ENCODE results near the gene PTTG1.
"Not testable (repeated sequence)": the region's sequence is repeated elsewhere in the genome, so short reads cannot be mapped to it uniquely, and the experiment has no call there.

PTTG1 gene

DNA sequence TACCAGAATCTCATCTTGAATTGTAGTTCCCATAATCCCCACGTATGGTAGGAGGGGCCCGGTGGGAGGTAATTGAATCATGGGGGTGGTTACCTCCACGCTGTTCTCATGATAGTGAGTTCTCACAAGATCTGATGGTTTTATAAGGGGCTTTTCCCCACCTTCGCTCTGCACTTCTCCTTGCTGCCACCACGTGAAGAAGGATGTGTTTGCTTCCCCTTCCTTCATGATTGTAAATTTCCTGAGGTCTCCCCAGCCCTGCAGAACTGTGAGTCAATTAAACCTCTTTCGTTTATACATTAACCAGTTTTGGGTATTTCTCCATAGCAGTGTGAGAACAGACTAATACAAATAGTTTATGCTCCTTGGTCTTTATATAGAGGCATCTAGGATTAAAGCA, 15.0 kb downstream of the PTTG1 start:
- ChIA-PET POLR2A (interaction anchor here (0.7 kb wide), 1 partner anchor 11 kb away, joined by 3 read pairs; no protein-coding TSS in a partner anchor), CTCF (interaction anchor here (3.3 to 6.1 kb wide), 3 partner anchors 13 to 350 kb away, joined by 29 to 156 read pairs (median 39); partner anchors contain the start of gene PTTG1)
- not testable (repeated sequence) for H3K36me3 ChIP-seq (ENCODE audit: control insufficient read depth in 4 of 4, insufficient read depth in 4 of 4, low read length in 3 of 4); H3K27me3 ChIP-seq (replicated peaks in 2 of 5; ENCODE audit: control insufficient read depth in 4 of 5, insufficient read depth in 5 of 5, low read length in 4 of 5); H3K9me3 ChIP-seq (ENCODE audit: control extremely low read depth in 1 of 5, control insufficient read depth in 4 of 5, insufficient read depth in 2 of 5, low read depth in 1 of 5, low read length in 4 of 5); H3K27ac ChIP-seq (ENCODE audit: insufficient read depth in 1 of 2, low read depth in 1 of 2, low read length in 2 of 2, poor library complexity in 1 of 2, severe bottlenecking in 2 of 2)
- peaks cover 10 to 30% (median 28%) of the 10 kb centered on the region in 4 experiments for H3K4me1 ChIP-seq (ENCODE audit: control extremely low read depth in 1 of 4, control insufficient read depth in 4 of 4, insufficient read depth in 4 of 4, low read length in 3 of 4)
- WGBS (ENCODE audit: insufficient coverage) = 0% methylated on average over 2 of the region's 6 CpGs
- H3K4me3 ChIP-seq (ENCODE audit: control insufficient read depth in 1 of 7, extremely low read depth in 1 of 7, insufficient read depth in 4 of 7, low read depth in 2 of 7, low read length in 6 of 7) = peak overlapping the region in 1 of 7 experiments; percentile 13
- DNase-seq = peak in 2 of 3 donors; percentile 68 to 71

DNA sequence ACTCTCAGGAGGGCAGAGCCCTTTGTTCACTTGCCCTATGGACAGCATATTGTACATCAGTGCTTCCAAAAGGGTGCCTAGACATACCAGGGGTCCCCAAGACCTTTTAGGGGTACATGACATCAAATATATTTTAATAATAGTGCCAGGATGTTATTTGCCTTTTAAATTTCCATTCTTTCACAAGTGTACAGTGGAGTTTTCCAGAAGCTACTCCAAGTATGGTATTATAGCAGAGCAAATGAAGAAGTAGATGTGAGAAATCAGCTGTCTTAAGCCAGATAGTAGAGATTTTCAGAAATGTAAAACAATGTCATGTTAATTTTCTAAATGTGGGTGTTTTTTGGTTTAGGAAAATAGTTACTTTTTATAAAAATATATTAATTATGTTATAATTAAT, 15.6 kb downstream of the PTTG1 start:
- no peak for DNase-seq
- no peak overlapping the region for H3K4me3 ChIP-seq (ENCODE audit: control insufficient read depth in 1 of 7, extremely low read depth in 1 of 7, insufficient read depth in 4 of 7, low read depth in 2 of 7, low read length in 6 of 7)
- ChIA-PET CTCF (interaction anchor here (1.0 to 7.5 kb wide), 12 partner anchors 8 to 349 kb away, joined by 3 to 156 read pairs (median 25); partner anchors contain the start of gene PTTG1), POLR2A (no interaction called here)
- H3K9me3 ChIP-seq (ENCODE audit: control extremely low read depth in 1 of 5, control insufficient read depth in 4 of 5, insufficient read depth in 2 of 5, low read depth in 1 of 5, low read length in 4 of 5) = no peaks in the 10 kb centered on the region
- H3K36me3 ChIP-seq (ENCODE audit: control insufficient read depth in 4 of 4, insufficient read depth in 4 of 4, low read length in 3 of 4) = no peaks in the 10 kb centered on the region
- no peaks in the 10 kb centered on the region for H3K27me3 ChIP-seq (replicated peaks in 2 of 5; ENCODE audit: control insufficient read depth in 4 of 5, insufficient read depth in 5 of 5, low read length in 4 of 5)
- H3K27ac ChIP-seq (ENCODE audit: insufficient read depth in 1 of 2, low read depth in 1 of 2, low read length in 2 of 2, poor library complexity in 1 of 2, severe bottlenecking in 2 of 2) = no peak overlapping the region
- peaks cover 10 to 34% (median 31%) of the 10 kb centered on the region in 4 experiments for H3K4me1 ChIP-seq (ENCODE audit: control extremely low read depth in 1 of 4, control insufficient read depth in 4 of 4, insufficient read depth in 4 of 4, low read length in 3 of 4)

DNA sequence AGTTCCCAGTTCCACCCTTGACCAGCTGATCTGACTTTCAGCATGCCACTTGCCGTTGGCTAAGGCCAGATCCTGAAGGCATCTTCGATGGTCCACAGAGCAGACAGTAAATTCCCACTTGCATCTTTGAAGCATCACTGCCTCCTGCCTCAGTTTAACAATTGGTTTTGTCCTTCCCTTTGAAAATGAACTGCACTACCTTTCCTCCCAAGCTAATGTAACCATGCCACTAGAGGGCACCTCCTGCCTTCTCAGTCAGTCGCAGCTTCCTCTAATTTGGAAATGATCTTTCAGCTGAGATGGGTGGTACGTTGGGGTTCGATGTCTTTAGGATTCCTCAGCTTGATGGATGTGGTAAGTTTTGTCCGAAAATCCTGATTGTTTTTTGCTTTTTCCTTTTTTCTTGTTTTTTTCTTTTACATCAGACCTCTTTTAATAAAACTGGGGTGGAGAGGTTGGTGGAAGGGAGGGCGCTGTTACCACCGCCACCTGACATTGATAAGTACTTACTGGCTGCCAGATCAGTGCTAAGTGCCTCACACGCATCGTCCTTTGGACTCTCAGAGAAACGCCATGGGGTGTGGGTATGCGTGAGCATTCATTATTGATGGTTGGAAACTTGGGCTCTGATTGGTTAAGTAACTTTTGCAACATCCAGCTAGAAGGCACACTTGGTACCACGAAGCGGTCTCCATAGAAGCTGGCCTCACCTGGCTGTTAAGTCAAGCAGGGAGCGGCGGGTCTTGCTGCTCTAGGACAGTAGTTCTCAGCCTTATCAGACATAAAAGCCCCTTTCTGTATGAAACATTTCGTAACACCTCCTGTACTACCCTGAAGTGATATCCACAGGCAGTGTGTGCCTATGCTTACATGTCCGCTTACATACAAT, 16.9 kb downstream of the PTTG1 start:
- Histone ChIP-seq H3K27me3 (replicated peaks in 2 of 5; ENCODE audit: control insufficient read depth in 4 of 5, insufficient read depth in 5 of 5, low read length in 4 of 5) (no peaks in the 10 kb centered on the region), H3K36me3 (ENCODE audit: control insufficient read depth in 4 of 4, insufficient read depth in 4 of 4, low read length in 3 of 4) (no peaks in the 10 kb centered on the region), H3K4me1 (ENCODE audit: control extremely low read depth in 1 of 4, control insufficient read depth in 4 of 4, insufficient read depth in 4 of 4, low read length in 3 of 4) (peaks cover 10 to 34% (median 31%) of the 10 kb centered on the region in 4 experiments), H3K27ac (ENCODE audit: insufficient read depth in 1 of 2, low read depth in 1 of 2, low read length in 2 of 2, poor library complexity in 1 of 2, severe bottlenecking in 2 of 2) (peak overlapping the region; percentile 18 to 28), H3K9me3 (ENCODE audit: control extremely low read depth in 1 of 5, control insufficient read depth in 4 of 5, insufficient read depth in 2 of 5, low read depth in 1 of 5, low read length in 4 of 5) (no peaks in the 10 kb centered on the region), H3K4me3 (ENCODE audit: control insufficient read depth in 1 of 7, extremely low read depth in 1 of 7, insufficient read depth in 4 of 7, low read depth in 2 of 7, low read length in 6 of 7) (peak overlapping the region; percentile 31 to 94 (median 71))
- CTCF ChIA-PET = interaction anchor here (0.6 to 7.5 kb wide), 30 partner anchors 9 to 408 kb away, joined by 3 to 156 read pairs (median 9); partner anchors contain the start of genes PTTG1 and SLU7
- WGBS (ENCODE audit: insufficient coverage) = 2% methylated on average over 10 of the region's 18 CpGs
- DNase-seq = peak; percentile 78 to 83 (median 83)
- POLR2A ChIA-PET = interaction anchor here (2.2 to 2.3 kb wide), 2 partner anchors 29 to 68 kb away, joined by 7 to 26 read pairs; no protein-coding TSS in a partner anchor

DNA sequence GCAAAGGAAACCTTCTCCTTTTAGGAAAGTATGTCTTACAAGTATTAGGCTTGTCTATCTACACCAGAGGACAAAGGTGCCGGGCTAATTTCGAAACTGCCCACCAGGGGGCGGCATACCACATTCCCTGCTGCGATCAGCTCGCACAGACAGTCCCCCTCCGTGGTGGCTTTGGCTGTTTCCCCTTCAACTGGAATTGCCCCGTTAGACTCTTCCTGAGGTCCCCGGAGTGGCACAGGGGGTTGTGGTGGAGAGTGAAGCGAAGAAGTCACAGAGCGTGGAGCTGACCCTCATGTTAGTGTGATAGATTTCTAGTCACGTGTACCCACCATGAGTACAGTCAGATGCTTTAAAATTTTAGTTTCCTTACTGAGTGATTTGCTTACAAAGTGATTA, 17.5 kb downstream of the PTTG1 start:
- POLR2A ChIA-PET = interaction anchor here (2.2 to 2.3 kb wide), 2 partner anchors 28 to 67 kb away, joined by 7 to 26 read pairs; no protein-coding TSS in a partner anchor
- Histone ChIP-seq H3K27me3 (replicated peaks in 2 of 5; ENCODE audit: control insufficient read depth in 4 of 5, insufficient read depth in 5 of 5, low read length in 4 of 5) (no peaks in the 10 kb centered on the region), H3K4me3 (ENCODE audit: control insufficient read depth in 1 of 7, extremely low read depth in 1 of 7, insufficient read depth in 4 of 7, low read depth in 2 of 7, low read length in 6 of 7) (peak overlapping the region; percentile 5 to 94 (median 71)), H3K36me3 (ENCODE audit: control insufficient read depth in 4 of 4, insufficient read depth in 4 of 4, low read length in 3 of 4) (no peaks in the 10 kb centered on the region), H3K27ac (ENCODE audit: insufficient read depth in 1 of 2, low read depth in 1 of 2, low read length in 2 of 2, poor library complexity in 1 of 2, severe bottlenecking in 2 of 2) (peak overlapping the region; percentile 18 to 55), H3K9me3 (ENCODE audit: control extremely low read depth in 1 of 5, control insufficient read depth in 4 of 5, insufficient read depth in 2 of 5, low read depth in 1 of 5, low read length in 4 of 5) (no peaks in the 10 kb centered on the region), H3K4me1 (ENCODE audit: control extremely low read depth in 1 of 4, control insufficient read depth in 4 of 4, insufficient read depth in 4 of 4, low read length in 3 of 4) (peaks cover 10 to 34% (median 31%) of the 10 kb centered on the region in 4 experiments)
- CTCF ChIA-PET = interaction anchor here (1.0 to 7.5 kb wide), 23 partner anchors 9 to 408 kb away, joined by 3 to 156 read pairs (median 11); partner anchors contain the start of genes PTTG1 and SLU7
- 0% methylated on average over 5 of the region's 11 CpGs for whole genome bisulfite sequencing (ENCODE audit: insufficient coverage)
- DNase-seq = peak; percentile 86 to 90 (median 87)

GRCh38 chr5:160441311-160441781, 19.7 kb downstream of the PTTG1 start:
- WGBS (ENCODE audit: insufficient coverage) = 0% methylated on average over 1 of the region's 1 CpG
- ChIA-PET POLR2A (interaction anchor here (1.2 kb wide), 1 partner anchor 27 kb away, joined by 3 read pairs; no protein-coding TSS in a partner anchor), CTCF (interaction anchor here (0.7 to 7.5 kb wide), 8 partner anchors 12 to 69 kb away, joined by 3 to 156 read pairs (median 28); no protein-coding TSS in a partner anchor)
- no peak overlapping the region for H3K4me3 ChIP-seq (ENCODE audit: control insufficient read depth in 1 of 7, extremely low read depth in 1 of 7, insufficient read depth in 4 of 7, low read depth in 2 of 7, low read length in 6 of 7)
- peaks cover 10 to 33% (median 31%) of the 10 kb centered on the region in 4 experiments for H3K4me1 ChIP-seq (ENCODE audit: control extremely low read depth in 1 of 4, control insufficient read depth in 4 of 4, insufficient read depth in 4 of 4, low read length in 3 of 4)
- no peak overlapping the region for H3K27ac ChIP-seq (ENCODE audit: insufficient read depth in 1 of 2, low read depth in 1 of 2, low read length in 2 of 2, poor library complexity in 1 of 2, severe bottlenecking in 2 of 2)
- no peaks in the 10 kb centered on the region for H3K36me3 ChIP-seq (ENCODE audit: control insufficient read depth in 4 of 4, insufficient read depth in 4 of 4, low read length in 3 of 4)
- DNase-seq = peak in 2 of 3 donors; percentile 52 to 57
- H3K9me3 ChIP-seq (ENCODE audit: control extremely low read depth in 1 of 5, control insufficient read depth in 4 of 5, insufficient read depth in 2 of 5, low read depth in 1 of 5, low read length in 4 of 5) = peaks cover 0 to 1% (median 0%) of the 10 kb centered on the region in 5 experiments
- H3K27me3 ChIP-seq (replicated peaks in 2 of 5; ENCODE audit: control insufficient read depth in 4 of 5, insufficient read depth in 5 of 5, low read length in 4 of 5) = no peaks in the 10 kb centered on the region

DNA sequence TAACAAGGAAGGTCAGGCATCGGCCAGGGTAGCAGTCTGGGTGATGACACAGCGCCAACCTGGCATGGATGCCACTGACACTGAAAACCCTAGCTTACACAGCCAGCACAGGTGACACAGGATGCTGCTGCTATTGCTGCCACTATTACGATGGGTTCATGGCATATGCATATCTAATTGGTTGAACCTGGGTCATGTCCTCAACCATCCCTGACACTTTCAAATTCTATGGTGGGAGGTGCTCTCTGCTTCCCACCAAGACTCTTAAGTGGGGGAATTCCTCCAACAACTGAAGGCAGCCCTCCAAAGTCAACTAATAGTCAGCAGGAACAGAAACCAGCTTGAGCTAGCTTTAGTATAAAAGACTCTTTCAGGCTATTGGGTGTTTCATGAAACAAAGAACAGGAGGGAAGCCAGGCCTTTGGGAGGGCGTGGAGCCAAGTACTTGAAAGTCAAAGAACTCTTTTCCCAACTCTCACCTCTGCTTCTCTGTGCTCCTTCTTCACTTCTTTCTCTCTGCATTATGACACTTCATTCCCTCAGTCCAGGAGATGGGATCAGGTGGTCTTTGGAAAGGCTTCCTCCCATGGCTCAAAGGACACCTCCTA, 21.3 kb downstream of the PTTG1 start:
- Histone ChIP-seq H3K4me3 (ENCODE audit: control insufficient read depth in 1 of 7, extremely low read depth in 1 of 7, insufficient read depth in 4 of 7, low read depth in 2 of 7, low read length in 6 of 7) (no peak overlapping the region), H3K4me1 (ENCODE audit: control extremely low read depth in 1 of 4, control insufficient read depth in 4 of 4, insufficient read depth in 4 of 4, low read length in 3 of 4) (peaks cover 10 to 27% (median 24%) of the 10 kb centered on the region in 4 experiments), H3K36me3 (ENCODE audit: control insufficient read depth in 4 of 4, insufficient read depth in 4 of 4, low read length in 3 of 4) (no peaks in the 10 kb centered on the region), H3K27ac (ENCODE audit: insufficient read depth in 1 of 2, low read depth in 1 of 2, low read length in 2 of 2, poor library complexity in 1 of 2, severe bottlenecking in 2 of 2) (no peak overlapping the region), H3K9me3 (ENCODE audit: control extremely low read depth in 1 of 5, control insufficient read depth in 4 of 5, insufficient read depth in 2 of 5, low read depth in 1 of 5, low read length in 4 of 5) (peaks cover 0 to 1% (median 0%) of the 10 kb centered on the region in 5 experiments), H3K27me3 (replicated peaks in 2 of 5; ENCODE audit: control insufficient read depth in 4 of 5, insufficient read depth in 5 of 5, low read length in 4 of 5) (no peaks in the 10 kb centered on the region)
- POLR2A ChIA-PET = interaction anchor here (0.7 kb wide), 1 partner anchor 1130 kb away, joined by 3 read pairs; no protein-coding TSS in a partner anchor
- CTCF ChIA-PET = interaction anchor here (1.1 to 7.5 kb wide), 6 partner anchors 16 to 67 kb away, joined by 4 to 156 read pairs (median 60); no protein-coding TSS in a partner anchor
- no peak for DNase-seq
- 81% methylated on average over 4 of the region's 4 CpGs for WGBS (ENCODE audit: insufficient coverage)
